GM18868 (cell line): ENCODE measurements around the gene SPPL2A.

Experiments used
- ATAC-seq: cut with Tn5 transposase; IDR thresholded peaks from one replicate; pipeline ENCODE4 v1.9.1; 2021; ENCODE audit warnings: mild to moderate bottlenecking, moderate library complexity; ENCODE audit not compliant: unreplicated experiment

Gene SPPL2A

DNA sequence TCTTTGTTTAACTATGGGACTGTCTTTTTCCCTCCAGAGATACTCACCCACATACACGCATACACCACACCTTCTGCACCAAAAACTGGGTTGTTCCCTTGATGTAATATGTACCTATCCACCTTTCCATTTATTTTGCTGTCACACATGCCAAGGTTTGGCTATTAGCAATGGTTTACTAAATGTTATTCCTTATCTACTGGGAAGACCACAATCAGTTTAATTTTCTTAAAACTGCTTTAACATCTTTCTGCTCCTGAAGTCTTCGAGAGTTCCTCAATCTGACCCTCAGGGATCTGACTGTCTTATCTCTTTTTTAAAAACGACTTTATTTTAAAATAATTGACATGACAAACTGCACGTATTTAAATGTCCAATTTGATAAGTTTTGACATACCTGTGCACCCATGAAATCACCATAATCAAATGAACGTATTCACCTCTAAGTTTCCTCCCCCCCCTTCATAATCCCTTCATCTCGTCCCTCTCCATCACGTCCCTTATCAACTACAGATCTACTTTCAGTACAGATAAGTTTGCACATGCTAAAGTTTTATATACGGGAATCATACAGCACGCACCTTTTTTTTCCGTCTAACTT is 78.1 kb downstream of the SPPL2A start:
- ATAC-seq: peak; percentile 11

DNA sequence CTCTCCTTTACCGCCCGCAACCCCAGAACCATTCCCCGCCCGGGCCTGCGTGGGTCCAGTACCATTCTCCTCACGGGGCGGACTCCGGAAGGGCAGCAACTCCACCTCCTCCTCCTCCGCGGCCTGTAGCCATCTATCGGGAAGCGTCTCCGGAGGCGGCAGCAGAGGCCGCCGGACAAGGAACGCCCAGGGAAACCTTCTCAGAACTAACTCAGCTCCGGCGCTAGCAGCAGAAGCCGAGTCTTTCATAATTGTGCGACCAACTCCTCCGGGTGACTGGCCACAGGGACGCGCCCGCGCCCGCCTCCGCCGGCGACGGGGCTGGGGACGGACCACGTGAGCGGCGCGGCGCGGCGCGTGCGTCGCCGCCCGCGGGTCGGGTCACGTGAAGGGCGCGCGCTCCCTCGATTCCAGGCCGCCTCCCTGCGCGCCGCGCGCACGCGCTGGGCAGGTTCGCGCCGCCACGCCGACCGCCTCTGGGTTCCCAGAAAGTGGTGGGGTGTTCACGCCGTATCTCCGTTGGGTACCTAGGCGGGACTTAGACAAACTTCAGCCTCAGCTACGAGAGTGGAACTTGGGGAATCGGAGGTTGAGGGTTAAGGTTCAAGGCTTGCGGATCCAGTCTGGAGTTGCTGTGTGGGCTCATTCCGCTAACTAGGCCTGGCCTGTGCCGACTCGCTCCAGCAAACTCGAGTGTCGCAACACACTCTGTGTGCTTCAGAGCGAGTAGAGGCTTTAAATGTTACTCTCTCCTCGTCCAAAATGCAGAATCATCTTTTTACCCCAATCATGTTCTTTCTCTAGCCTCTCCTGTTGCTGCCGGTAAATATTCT is 78.8 kb downstream of the SPPL2A start, which contains the start of gene TRPM7:
TSS of gene TRPM7 (minus strand) at position 329 of the 833 bp plus-strand sequence. CDS start at position 65, 264 bp downstream.
- peak; percentile 70 for ATAC-seq

DNA sequence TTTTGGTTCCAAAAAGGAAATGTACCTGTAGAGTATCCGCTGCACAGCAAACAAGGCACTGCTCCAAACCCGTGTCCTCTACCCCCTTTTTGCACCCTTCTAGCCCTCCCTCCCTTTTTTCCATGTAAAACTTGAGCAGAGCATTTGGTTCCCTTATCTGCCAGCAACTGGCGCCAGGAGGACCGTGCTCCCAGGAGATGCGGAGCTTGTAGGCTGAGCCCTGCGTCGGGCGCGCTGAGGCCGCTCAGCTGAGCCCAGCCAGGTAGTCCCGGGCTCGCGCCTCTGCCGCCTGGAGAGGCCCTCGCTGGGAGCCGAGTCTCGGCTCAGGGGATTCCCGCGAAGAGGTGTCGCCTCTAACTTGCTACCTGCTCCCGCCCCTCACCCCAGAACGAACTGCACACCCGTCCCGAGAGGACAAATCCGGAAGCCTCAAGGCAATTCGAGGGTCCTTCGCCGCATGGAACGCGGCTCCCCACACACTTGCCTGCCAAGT is 79.5 kb downstream of the SPPL2A start:
- ATAC-seq: peak; percentile 76

DNA sequence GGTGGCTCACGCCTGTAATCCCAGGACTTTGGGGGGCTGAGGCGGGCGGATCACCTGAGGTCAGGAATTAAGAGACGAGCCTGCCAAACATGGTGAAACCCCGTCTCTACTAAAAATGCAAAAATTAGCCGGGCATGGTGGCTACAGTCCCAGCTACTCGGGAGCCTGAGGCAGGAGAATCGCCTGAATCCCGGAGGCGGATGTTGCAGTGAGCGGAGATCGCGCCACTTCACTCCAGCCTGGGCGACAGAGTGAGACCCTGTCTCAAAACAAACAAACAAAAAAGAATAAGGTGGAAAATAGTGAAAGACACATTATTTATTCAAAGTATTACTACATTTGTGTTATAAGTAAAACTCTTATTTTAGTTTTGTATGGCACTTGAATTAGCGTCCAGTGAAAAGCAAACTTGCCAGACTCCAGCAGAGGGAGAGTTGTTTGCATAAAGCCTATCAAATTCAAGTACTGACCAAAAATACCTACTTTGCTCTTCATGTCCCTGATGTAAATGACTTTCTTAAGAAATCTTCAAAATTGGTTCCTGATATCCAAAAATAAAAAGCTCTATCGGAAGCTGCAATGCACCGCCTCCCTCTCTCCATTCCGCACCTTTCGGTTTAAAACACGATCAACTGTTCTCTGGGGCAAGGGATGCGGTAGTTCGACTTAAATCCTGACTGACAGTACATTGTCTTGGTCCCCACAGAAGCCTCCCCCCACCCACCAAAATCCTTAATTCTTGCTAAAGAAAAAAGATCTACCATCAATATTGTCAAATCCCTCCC is 80.1 kb downstream of the SPPL2A start:
- ATAC-seq: no peak

DNA sequence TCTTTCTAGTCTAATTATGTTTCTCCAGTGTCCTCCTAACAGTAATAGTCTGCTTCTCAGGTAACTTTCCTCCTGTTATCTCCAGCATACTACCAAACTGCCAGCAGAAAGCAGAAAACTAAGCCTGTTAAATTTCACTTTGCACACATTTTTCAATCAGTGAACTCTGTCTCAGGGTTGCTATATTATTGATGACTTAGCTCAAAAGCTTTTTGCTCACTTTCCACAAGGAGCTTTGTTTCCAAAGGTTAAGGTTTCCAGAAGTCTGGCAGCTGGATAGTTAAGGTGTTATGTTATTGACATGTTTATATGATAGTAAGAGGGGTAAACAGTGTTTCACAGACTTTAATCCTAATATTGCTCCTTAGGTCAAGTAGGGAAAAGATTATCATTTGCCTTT is 84.0 kb downstream of the SPPL2A start:
- no peak for ATAC-seq

DNA sequence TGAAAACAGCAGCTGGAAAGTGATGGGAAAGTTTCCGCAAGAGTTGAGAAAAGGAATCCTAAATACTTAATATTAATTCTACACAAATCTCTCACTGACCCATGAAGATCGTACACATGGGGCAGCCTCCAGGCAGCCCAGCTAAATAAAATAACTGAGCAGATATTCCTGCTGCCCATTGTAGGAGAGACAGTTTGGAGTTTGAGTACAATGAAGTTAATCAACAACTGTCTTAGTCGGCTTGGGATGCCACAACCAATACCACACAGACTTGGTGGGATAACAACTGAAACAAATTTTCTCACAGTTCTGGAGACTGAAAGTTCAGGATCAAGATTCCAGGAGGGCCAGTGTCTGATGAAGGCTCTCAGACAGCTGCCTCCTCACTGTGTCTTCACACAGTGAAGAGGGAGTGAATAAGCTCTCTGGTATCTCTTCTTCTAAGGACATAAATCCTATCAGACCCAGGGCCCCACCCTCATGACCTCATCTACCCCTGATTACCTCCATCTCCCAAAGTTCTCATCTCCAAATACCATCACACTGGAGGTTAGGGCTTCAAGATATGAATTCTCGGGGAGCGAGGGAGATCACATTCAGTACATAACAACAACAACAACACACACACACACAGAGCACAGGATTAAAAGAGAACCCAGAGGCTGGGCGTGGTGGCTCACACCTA is 88.6 kb downstream of the SPPL2A start:
- no peak for ATAC-seq

DNA sequence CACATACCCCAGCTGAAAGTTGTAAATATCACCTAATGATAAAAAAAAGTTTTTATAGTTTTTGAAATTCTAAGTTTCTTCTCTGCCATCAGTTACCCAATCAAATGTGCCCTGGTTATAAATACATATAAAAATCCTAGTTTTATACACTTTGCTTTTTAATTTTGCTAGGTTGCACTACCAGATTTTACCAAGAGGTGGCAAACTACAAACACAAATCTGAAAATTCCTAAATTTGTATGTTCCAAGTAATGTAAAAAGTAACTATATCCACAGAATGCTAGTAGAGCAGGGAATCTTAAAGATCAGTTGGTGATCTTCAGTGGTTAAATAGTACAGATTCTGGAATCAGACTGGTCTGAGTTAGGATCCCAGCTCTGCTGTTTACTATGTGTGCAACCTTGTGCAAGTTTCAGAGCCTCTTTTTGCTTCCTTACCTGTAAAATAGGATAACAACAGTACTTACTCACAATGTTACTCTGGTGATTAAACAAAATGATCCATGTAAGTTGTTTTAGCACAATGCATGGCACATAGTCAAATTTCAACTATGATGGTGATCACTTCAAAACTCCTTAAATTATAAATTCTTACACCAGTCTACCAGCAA is 89.9 kb downstream of the SPPL2A start:
- ATAC-seq: no peak

DNA sequence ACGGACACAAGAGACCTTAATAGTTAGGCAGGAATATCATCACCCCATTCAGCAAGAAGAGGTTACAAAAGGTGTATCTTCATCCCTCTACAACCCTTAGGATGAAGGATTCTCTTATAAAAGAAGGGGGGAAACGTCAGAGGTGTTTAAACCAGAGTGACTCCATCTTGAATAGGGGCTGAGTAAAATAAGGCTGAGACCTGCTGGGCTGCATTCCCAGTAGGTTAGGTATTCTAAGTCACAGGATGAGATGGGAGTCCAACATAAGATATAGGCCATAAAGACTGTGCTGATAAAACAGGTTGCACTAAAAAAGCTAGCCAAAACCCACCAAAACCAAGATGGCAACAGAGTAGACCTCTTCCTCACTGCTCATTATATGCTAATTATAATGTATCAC is 95.4 kb downstream of the SPPL2A start:
- ATAC-seq: no peak

DNA sequence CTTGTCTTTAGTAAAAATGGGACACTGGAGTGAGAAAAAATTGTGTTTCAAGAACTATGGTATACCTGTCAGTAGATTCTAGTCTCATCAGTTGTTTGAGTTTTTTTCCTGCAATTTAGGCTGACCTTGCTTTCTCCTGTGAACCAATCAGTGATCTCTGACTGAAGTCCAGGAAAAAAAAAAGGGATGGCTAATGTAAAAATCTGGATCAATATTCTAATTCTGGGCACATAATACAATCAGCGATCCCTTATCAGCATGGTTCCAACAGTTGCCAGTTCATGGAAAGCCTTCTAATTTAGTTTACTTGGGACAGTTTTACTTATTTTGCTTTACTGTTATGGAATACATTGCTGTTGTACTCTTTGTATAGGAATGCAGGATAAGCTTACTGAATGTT is 95.9 kb downstream of the SPPL2A start:
- ATAC-seq: no peak

DNA sequence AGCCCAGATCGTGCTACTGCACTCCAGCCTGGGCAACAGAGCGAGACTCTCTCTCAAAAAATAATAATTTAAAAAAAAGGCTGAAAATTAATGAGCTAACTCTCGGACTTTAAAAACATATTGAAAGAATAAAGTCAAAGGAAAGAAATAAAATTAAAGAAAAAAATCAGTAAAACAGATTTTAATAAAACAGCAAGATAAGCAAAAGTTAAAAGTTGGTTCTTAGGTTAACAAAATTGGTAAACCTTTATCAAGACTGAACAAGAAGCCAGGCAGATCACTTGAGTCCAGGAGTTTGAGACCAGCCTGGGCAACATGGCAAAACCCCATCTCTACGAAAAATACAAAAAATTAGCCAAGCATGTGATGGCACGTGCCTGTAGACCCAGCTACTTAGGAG is 99.6 kb downstream of the SPPL2A start:
- no peak for ATAC-seq

DNA sequence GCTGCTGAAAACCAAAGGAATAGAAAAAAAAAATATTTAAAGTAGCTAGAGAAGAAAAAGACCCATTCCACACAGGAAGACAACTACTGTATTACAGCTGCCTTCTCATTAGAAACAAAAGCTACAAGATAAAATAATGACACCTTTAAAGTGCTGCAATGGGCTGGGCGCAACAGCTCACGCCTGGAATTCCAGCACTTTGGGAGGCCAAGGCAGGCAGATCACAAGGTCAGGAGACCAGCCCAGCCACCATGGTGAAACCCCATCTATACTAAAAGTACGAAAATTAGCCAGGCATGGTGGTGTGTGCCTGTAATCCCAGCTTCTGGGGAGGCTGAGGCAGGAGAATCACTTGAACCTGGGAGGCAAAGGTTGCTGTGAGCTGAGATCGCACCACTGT is 110.0 kb downstream of the SPPL2A start:
- ATAC-seq: no peak

DNA sequence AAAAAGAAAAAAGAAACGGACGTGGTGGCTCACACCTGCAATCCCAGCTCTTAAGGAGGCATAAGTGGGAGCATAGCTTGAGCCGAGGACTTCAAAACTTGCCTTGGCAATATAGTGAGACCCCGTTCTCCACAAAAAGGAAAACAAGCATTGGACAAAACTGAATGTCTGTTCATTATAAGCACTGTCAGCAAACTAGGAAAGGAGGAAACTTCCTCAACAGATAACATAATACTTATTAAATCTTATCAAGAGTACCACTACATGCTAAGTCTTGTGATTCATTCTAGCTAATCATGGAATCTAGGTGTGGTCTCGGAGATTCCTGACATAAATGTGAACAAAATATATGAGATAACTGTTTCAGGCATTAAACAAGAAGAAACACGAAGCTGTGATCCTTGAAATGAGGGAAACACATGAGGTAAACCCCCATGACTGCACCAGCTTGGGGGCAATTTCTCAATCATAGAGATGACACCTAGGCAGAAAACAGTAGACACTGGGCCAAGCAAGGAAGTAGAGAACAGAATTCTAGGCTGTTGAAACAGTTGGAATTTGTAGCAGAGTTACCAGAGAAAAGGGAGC is 112.3 kb downstream of the SPPL2A start:
- no peak for ATAC-seq

DNA sequence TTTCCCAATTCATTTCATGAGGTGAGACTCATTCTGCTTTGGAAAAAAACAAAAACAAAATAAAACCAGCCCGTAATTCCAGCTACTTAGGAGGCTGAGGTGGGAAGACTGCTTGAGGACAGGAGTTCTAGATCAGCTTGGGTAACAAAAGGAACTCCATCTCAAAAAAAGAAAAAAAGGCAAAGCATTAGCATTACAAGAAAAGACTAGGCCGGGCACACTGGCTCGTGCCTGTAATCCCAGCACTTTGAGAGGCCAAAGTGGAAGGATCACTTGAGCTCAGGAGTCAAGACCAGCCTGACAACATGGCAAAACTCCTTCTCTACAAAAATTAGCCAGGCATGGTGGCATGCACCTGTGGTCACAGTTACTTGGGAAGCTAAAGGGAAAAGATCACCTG is 112.8 kb downstream of the SPPL2A start:
- ATAC-seq: no peak
